GM12801 (cell line): ENCODE data around the gene GASK1A.

Source experiments
- CTCF ChIP-seq: IDR thresholded peaks from one replicate; pipeline ENCODE4 v1.5.1; 2011; ENCODE audit warnings: control low read depth; ENCODE audit not compliant: insufficient read length; ENCODE audit errors: extremely low read depth

The GASK1A gene

GRCh38 chr3:42999212-42999611 lies 20.1 kb downstream of the GASK1A start:
- no peak for TF ChIP-seq CTCF

- TF ChIP-seq CTCF = no peak
These were observed 20.5 kb downstream of the GASK1A start for GRCh38 chr3:42999632-43000031.

GRCh38 chr3:43000387-43000786 lies 21.3 kb downstream of the GASK1A start:
- no peak for TF ChIP-seq CTCF

GRCh38 chr3:43001094-43001553 lies 22.0 kb downstream of the GASK1A start:
- no peak for TF ChIP-seq CTCF

- TF ChIP-seq CTCF = no peak
These were observed 22.5 kb downstream of the GASK1A start for GRCh38 chr3:43001556-43002121.

GRCh38 chr3:43004282-43004681 lies 25.2 kb downstream of the GASK1A start:
- no peak for TF ChIP-seq CTCF

- TF ChIP-seq CTCF = no peak
These were observed 26.1 kb downstream of the GASK1A start for GRCh38 chr3:43005253-43005652.
